ENCODE results near the gene RASA3. TPM values are rescaled to one million over a fixed set of nuclear protein-coding genes. Genes with fewer than 3 reads are reported as not detected.

The RASA3 gene
- total RNA-seq, 1 experiment from 2014 or later, result 9.1 TPM

GRCh38 chr13:114090476-114090875 lies 41.9 kb downstream of the RASA3 start:
- TF ChIP-seq EZH2phosphoT487 (IDR thresholded peaks at IDR 0.05; ENCODE audit: borderline replicate concordance, low read length), result no peak
- Histone ChIP-seq H3K36me3 (ENCODE audit: low read depth, low read length) (no peaks in the 10 kb centered on the region), H3F3A (ENCODE audit: low read length, unreplicated experiment) (no peaks in the 10 kb centered on the region), H4K20me1 (ENCODE audit: low read length) (no peaks in the 10 kb centered on the region), H3K9me2 (replicated peaks; ENCODE audit: low read length) (no peaks in the 10 kb centered on the region), H3K9me3 (ENCODE audit: low read length) (no peaks in the 10 kb centered on the region), H2AFZ (ENCODE audit: low read length) (no peak overlapping the region), H3K27ac (ENCODE audit: low read length) (no peak overlapping the region), H3K79me2 (ENCODE audit: low read length) (0 out of 2 replicates have a peak, but pooled peaks cover 3% of the 10 kb centered on the region), H3K27me3 (ENCODE audit: low read length) (no peaks in the 10 kb centered on the region), H3K4me2 (ENCODE audit: low read length) (no peak overlapping the region), H3K9ac (ENCODE audit: low read length) (no peak overlapping the region), H3K4me1 (ENCODE audit: insufficient read depth, low read length) (no peaks in the 10 kb centered on the region), H3K4me3 (ENCODE audit: low read length) (no peak overlapping the region)
- no peak for DNase-seq
- ChIA-PET POLR2A (ENCODE audit: unreplicated experiment) (no interaction called here), CTCF (no interaction called here)
- no TSS peak for BruUV-seq (replicated peaks)
- intact Hi-C loops (cut with micrococcal nuclease), result no loop called here
- no peak for ATAC-seq

GRCh38 chr13:114089751-114090400 lies 42.5 kb downstream of the RASA3 start:
- intact Hi-C loops (cut with micrococcal nuclease), result no loop called here
- Histone ChIP-seq H3K27me3 (ENCODE audit: low read length) (no peaks in the 10 kb centered on the region), H3K79me2 (ENCODE audit: low read length) (no peaks in the 10 kb centered on the region), H3K4me3 (ENCODE audit: low read length) (no peak overlapping the region), H2AFZ (ENCODE audit: low read length) (no peak overlapping the region), H3F3A (ENCODE audit: low read length, unreplicated experiment) (no peaks in the 10 kb centered on the region), H3K9ac (ENCODE audit: low read length) (no peak overlapping the region), H3K4me2 (ENCODE audit: low read length) (no peak overlapping the region), H3K27ac (ENCODE audit: low read length) (no peak overlapping the region), H3K9me3 (ENCODE audit: low read length) (no peaks in the 10 kb centered on the region), H3K9me2 (replicated peaks; ENCODE audit: low read length) (no peaks in the 10 kb centered on the region), H4K20me1 (ENCODE audit: low read length) (no peaks in the 10 kb centered on the region), H3K4me1 (ENCODE audit: insufficient read depth, low read length) (no peaks in the 10 kb centered on the region), H3K36me3 (ENCODE audit: low read depth, low read length) (no peaks in the 10 kb centered on the region)
- CTCF ChIA-PET, result no interaction called here
- BruUV-seq (replicated peaks), result no TSS peak
- no peak for DNase-seq
- no peak for TF ChIP-seq EZH2 (IDR thresholded peaks at IDR 0.05; ENCODE audit: low read length, unreplicated experiment)
- TF ChIP-seq EZH2phosphoT487 (IDR thresholded peaks at IDR 0.05; ENCODE audit: borderline replicate concordance, low read length), result no peak
- no peak for TF ChIP-seq CTCF (conservative IDR thresholded peaks at IDR 0.05; ENCODE audit: low read depth, low read length)
- ATAC-seq, result no peak
- POLR2A ChIA-PET (ENCODE audit: unreplicated experiment), result no interaction called here

GRCh38 chr13:114089341-114089740 lies 43.1 kb downstream of the RASA3 start:
- no peak overlapping the region for H2AFZ ChIP-seq (ENCODE audit: low read length)

More at GRCh38 chr13:114089341-114089740, 43.1 kb downstream of the RASA3 start:
- Histone ChIP-seq H3K4me1 (ENCODE audit: insufficient read depth, low read length) (no peaks in the 10 kb centered on the region), H3K4me2 (ENCODE audit: low read length) (no peak overlapping the region), H3K4me3 (ENCODE audit: low read length) (no peak overlapping the region), H3K9me2 (replicated peaks; ENCODE audit: low read length) (no peaks in the 10 kb centered on the region), H4K20me1 (ENCODE audit: low read length) (no peaks in the 10 kb centered on the region), H3K36me3 (ENCODE audit: low read depth, low read length) (no peaks in the 10 kb centered on the region), H3K27me3 (ENCODE audit: low read length) (no peaks in the 10 kb centered on the region), H3F3A (ENCODE audit: low read length, unreplicated experiment) (no peaks in the 10 kb centered on the region), H3K79me2 (ENCODE audit: low read length) (no peaks in the 10 kb centered on the region), H3K27ac (ENCODE audit: low read length) (no peak overlapping the region), H3K9me3 (ENCODE audit: low read length) (no peaks in the 10 kb centered on the region), H3K9ac (ENCODE audit: low read length) (no peak overlapping the region)
- ATAC-seq (no peak), DNase-seq (no peak)
- ChIA-PET POLR2A (ENCODE audit: unreplicated experiment) (no interaction called here), CTCF (no interaction called here)
- TF ChIP-seq EZH2 (IDR thresholded peaks at IDR 0.05; ENCODE audit: low read length, unreplicated experiment) (no peak), CTCF (conservative IDR thresholded peaks at IDR 0.05; ENCODE audit: low read depth, low read length) (no peak), EZH2phosphoT487 (IDR thresholded peaks at IDR 0.05; ENCODE audit: borderline replicate concordance, low read length) (no peak)
- BruUV-seq (replicated peaks), result no TSS peak
- intact Hi-C loops (cut with micrococcal nuclease), result no loop called here
